GM19468 (cell line): ENCODE measurements around the gene ATP10A.
"Not testable (repeated sequence)": the region's sequence is repeated elsewhere in the genome, so short reads cannot be mapped to it uniquely, and the experiment has no call there.

Source experiments
- ATAC-seq: cut with Tn5 transposase; IDR thresholded peaks from one replicate; pipeline ENCODE4 v1.9.1; 2021; ENCODE audit warnings: mild to moderate bottlenecking, moderate library complexity, moderate number of reproducible peaks; ENCODE audit not compliant: unreplicated experiment; ENCODE audit errors: extremely low read depth

ATP10A gene

GRCh38 chr15:25780479-25781255 is 82.5 kb downstream of the ATP10A start:
- no peak for ATAC-seq

- ATAC-seq = no peak
Measured at GRCh38 chr15:25778161-25778560, 85.0 kb downstream of the ATP10A start.

- no peak for ATAC-seq
Measured at GRCh38 chr15:25777037-25777436, 86.1 kb downstream of the ATP10A start.

- ATAC-seq = no peak
Measured at GRCh38 chr15:25776071-25776746, 86.9 kb downstream of the ATP10A start.

- no peak for ATAC-seq
Measured at GRCh38 chr15:25775317-25775912, 87.7 kb downstream of the ATP10A start.

GRCh38 chr15:25774871-25775270 is 88.3 kb downstream of the ATP10A start:
- no peak for ATAC-seq

- ATAC-seq = no peak
Measured at GRCh38 chr15:25773248-25773647, 89.9 kb downstream of the ATP10A start.

GRCh38 chr15:25772500-25772899 is 90.6 kb downstream of the ATP10A start:
- no peak for ATAC-seq

GRCh38 chr15:25771736-25772135 is 91.4 kb downstream of the ATP10A start:
- ATAC-seq = not testable (repeated sequence)

GRCh38 chr15:25771338-25771706 is 91.8 kb downstream of the ATP10A start:
- no peak for ATAC-seq

GRCh38 chr15:25770618-25771337 is 92.3 kb downstream of the ATP10A start:
- no peak for ATAC-seq

GRCh38 chr15:25770031-25770430 is 93.1 kb downstream of the ATP10A start:
- ATAC-seq = no peak

- no peak for ATAC-seq
Measured at GRCh38 chr15:25768271-25768670, 94.9 kb downstream of the ATP10A start.

- ATAC-seq = no peak
Measured at GRCh38 chr15:25767356-25768151, 95.6 kb downstream of the ATP10A start.

GRCh38 chr15:25766417-25766816 is 96.7 kb downstream of the ATP10A start:
- ATAC-seq = no peak

GRCh38 chr15:25764980-25765735 is 98.0 kb downstream of the ATP10A start:
- no peak for ATAC-seq

- no peak for ATAC-seq
Measured at GRCh38 chr15:25763954-25764353, 99.2 kb downstream of the ATP10A start.

- ATAC-seq = no peak
Measured at GRCh38 chr15:25763331-25763751, 99.8 kb downstream of the ATP10A start.

GRCh38 chr15:25761971-25762662 is 101.0 kb downstream of the ATP10A start:
- no peak for ATAC-seq
